ENCODE measurements around the gene STAG1.
"Not testable (repeated sequence)": the region's sequence is repeated elsewhere in the genome, so short reads cannot be mapped to it uniquely, and the experiment has no call there.

STAG1 gene

DNA sequence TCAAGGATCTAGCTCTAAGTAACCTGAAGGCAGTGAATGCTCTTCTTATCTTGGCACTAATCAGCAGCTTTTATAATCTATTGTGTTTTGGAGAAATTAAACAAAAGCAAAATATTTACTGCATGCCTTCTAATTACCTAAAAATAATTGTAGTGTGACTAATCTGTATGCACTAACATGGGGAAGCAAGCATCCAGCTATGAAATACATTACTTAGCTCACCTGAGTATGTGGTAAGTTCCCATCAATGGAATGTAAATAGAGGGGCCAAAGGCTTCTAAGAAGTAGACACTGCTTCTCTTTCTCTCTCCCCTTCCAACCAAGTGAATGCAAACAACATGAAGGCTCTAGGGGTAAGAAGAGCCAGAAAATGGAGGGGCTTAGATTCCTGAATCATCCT lies 165.6 kb downstream of the STAG1 start:
- DNase-seq (ENCODE audit: low read depth): no peak

DNA sequence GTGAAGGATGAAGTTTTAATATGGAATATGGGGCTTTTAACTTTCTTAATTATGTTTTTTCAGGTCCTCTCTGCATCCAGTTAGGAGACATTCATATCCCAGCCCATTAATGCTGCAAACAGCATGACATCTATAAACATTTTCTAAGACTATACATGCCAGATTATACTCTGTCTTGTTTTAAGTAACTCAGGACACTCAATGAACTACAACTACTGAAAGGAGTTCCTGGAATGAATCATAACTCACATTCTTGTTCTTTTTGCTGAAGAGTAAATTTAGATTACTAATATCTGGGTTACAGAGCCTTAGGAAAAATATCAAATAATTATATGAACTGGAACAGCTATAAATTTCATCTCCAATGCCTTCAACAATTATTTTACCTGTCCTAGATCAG lies 167.4 kb downstream of the STAG1 start:
- no peak for DNase-seq (ENCODE audit: low read depth)

DNA sequence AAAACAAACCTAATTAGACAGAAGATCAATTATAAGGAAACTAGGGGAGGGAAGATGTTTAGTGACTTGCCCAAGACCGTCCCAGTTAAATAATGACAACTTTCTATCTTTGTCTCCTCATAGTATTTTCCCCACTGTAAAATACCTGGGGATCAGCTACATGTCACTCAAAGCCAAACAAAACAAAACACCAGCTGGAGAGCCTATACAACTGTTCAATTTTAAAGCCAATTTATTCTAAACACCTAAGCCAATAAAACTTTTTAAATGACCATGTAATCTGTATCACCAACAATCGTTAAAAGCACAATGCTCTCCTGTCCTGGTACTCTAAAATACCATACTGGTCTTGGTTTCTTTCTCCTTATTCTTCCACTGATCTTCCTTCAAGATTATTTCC lies 168.4 kb downstream of the STAG1 start:
- no peak for DNase-seq (ENCODE audit: low read depth)

DNA sequence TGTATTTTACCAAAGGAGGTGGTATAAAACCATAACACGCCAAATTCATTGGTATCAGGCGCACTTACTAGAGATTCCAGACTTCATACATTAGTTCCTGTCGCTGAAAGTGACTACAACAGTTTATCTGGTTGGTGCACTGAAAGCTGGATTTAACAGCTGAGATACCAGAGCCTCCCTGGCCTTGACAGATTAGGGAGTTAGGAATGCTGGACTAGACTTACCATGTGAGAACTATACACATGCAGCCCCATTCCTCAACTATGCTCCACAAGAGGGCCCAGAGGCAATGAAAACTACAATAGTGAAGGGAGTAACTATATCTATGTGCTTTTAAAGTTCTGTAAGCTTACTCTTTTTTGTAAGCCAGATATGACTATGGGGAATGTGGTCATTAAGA lies 174.4 kb downstream of the STAG1 start:
- DNase-seq (ENCODE audit: low read depth): no peak

GRCh38 chr3:136576279-136577009 lies 175.7 kb downstream of the STAG1 start:
- DNase-seq (ENCODE audit: low read depth): no peak

DNA sequence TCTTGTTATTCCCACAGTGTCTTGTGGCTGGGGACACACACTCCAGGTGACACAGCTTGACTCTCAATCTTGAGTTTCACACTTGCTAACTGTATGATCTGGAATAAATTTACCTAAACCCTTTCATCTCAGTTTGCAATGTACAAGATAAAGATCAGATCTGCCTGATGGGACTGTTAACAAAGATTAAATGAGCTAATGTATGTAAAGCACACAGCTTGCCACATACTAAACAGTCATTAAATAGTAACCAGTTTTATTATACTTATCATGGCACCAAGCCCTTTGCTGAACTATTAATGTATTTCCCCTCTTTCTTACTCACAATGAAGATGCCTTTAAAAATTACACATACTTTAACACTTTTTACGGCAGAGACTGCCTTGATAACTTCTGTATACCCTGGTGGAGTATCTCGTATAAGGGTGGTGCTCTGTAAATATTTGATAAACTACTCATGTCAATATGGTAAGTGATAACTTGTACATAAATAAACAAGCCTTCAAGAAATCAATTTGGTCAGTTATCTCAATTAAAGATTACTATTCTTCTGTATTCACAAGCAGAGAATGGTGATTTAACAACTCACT lies 184.5 kb downstream of the STAG1 start:
- no peak for DNase-seq (ENCODE audit: low read depth)

DNA sequence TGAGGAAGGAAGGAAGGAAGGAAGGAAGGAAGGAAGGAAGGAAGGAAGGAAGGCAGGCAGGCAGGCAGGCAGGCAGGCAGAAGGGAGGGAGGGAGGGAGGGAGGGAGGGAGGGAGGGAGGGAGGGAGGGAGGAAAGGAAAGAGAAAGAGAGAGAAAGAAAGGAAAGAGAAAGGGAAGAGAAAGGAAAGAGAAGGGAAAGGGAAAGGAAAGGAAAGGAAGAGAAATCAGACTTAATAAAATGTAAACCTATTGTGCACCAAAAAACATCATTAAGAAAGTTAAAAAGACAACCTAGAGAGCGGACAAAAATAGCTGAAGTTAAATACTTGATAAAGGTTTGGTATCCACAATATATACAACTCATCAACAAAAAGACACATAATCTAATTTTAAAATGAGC lies 187.2 kb downstream of the STAG1 start:
- DNase-seq (ENCODE audit: low read depth): not testable (repeated sequence)

DNA sequence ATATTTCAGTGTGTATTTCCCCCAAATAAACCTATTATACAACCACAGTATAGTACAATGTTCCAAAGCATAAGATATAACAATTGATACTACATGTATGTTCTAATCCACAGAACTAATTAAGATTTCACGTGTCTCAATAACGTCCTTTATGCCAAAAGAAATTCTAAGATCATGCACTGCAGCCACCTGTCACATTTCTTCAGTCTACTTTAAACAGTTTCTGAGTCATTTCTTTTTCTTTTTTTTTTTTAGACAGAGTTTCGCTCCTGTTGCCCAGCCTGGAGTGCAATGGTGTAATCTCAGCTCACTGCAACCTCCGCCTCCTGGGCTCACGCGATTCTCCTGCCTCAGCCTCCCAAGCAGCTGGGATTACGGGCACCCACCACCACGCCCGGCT lies 190.2 kb downstream of the STAG1 start:
- no peak for DNase-seq (ENCODE audit: low read depth)

DNA sequence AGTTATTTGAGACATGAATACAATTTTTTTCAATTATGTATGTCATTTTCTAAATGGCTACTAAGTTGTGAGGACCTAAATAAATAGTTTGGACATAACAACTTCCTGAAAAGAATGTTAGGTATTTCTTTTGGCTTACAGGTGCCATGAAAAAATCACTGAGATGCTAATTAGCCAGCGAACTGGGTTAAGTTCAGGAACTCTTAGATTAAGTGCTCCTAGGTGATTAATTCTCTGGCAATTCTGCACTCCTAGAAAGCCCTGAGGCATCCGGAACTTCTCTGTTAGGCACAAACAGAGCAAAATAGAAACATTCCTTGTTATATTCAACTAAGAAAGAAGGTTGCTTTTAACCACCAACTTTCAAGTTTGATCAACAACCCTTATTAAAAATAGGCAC lies 192.3 kb downstream of the STAG1 start:
- no peak for DNase-seq (ENCODE audit: low read depth)

DNA sequence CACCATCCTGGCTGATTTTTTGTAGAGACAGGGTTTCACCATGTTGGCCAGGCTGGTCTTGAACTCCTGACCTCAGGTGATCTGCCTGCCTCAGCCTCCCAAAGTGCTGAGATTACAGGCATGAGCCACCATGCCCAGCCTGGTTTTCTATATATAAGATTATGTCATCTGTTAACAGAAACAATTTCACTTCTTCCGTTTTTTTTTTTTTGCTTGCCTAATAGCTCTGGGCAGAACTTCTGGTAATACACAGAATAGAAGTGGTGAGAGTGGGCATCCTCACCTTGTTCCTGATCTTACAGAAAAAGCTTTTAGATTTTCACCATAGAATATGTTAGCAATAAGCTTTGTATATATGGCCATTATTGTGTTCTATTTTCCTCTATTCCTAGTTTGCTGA lies 202.7 kb downstream of the STAG1 start:
- not testable (repeated sequence) for DNase-seq (ENCODE audit: low read depth)

DNA sequence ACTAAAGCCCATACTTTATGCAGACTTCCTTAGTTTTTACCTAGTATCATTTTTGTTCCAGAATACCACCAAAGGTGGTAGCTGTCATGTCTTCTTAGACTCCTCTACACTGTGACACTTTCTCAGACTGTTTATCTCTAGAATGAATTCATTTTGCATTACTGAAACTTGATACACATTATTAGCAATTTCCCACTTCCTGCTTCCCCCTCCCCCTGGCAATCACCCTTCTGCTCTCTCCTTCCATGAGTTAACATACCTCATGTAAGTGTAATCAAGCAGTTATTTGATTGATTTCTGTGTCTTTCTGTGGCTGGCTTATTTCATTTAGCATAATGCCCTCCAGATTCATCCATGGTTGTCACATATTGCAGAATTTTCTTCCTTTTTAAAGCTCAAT lies 204.9 kb downstream of the STAG1 start:
- DNase-seq (ENCODE audit: low read depth): no peak

DNA sequence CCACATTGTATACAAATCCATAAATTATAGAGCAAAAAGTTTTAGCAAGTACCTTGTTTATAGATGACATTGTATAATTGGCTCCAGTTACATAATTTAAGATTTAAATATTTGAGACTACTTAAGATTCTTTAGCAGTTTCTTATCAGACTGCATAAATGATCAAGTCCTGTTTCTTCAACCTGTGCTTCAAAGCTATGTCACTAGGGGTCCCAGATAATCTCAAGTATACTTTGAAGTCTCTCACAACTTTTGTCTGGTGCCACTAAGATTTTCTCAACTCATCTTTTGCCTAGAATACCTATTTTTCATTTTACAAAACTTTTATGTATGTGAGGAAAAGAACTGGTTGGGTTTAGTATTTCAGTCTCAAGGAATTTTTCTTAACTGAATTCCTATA lies 205.5 kb downstream of the STAG1 start:
- DNase-seq (ENCODE audit: low read depth): no peak

GRCh38 chr3:136545664-136546268 lies 206.4 kb downstream of the STAG1 start:
- DNase-seq (ENCODE audit: low read depth): no peak

DNA sequence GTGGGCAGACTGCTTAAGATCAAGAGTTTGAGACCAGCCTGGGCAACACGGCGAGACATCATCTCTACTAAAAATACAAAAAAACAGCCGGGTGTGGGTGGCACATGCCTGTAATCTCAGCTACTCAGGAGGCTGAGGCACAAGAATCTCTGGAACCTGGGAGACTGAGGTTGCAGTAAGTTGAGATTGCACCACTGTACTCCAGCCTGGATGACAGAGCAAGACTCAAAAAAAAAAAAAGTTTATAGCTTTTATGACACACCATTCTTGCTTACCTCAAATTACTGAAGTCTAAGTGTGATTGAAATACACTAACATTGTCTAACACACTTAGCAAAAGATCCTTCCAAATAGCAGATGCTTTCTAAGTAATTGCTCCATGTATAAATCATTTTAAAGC lies 207.6 kb downstream of the STAG1 start:
- no peak for DNase-seq (ENCODE audit: low read depth)

DNA sequence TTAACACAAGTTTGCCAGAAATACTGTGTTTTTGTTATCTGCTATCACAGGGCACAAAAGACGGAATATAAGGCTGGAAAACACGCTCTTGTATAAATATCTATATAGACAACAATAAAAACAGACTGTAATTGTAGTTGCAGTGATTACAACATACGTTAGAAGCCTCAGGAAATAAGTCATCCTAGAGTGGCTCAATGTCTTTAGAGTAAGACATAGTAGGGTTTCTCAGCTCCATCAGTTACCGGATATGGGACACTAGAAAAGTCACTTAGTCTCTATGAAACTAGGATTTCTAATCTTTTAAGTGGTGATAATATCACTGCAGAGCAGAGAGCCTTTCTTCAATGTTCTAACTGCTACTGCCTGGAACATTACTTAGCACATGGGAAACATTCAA lies 208.8 kb downstream of the STAG1 start:
- no peak for DNase-seq (ENCODE audit: low read depth)

- DNase-seq (ENCODE audit: low read depth): no peak
These were observed 216.3 kb downstream of the STAG1 start for GRCh38 chr3:136535906-136536305.

DNA sequence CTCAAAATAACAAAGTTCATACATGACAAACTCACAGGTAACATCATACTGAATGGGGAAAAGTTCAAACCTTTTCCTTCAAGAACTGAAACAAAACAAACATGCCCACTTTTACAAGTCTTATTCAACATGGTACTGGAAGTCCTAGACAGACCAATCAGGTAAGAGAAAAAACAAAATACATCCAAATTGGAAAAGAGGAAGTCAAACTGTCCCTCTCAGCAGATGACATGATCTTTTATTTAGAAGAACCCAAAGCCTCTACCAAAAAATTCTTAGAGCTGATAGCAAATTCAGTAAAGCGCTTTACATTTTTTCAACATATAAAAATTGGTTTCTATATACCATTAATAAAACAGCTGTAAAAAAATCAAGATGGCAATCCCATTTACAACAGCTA lies 219.4 kb downstream of the STAG1 start:
- no peak for DNase-seq (ENCODE audit: low read depth)

GRCh38 chr3:136518102-136518501 lies 234.1 kb downstream of the STAG1 start:
- DNase-seq (ENCODE audit: low read depth): no peak

- DNase-seq (ENCODE audit: low read depth): no peak
These were observed 235.5 kb downstream of the STAG1 start for GRCh38 chr3:136516656-136517055.

- DNase-seq (ENCODE audit: low read depth): no peak
These were observed 236.1 kb downstream of the STAG1 start for GRCh38 chr3:136516095-136516494.

DNA sequence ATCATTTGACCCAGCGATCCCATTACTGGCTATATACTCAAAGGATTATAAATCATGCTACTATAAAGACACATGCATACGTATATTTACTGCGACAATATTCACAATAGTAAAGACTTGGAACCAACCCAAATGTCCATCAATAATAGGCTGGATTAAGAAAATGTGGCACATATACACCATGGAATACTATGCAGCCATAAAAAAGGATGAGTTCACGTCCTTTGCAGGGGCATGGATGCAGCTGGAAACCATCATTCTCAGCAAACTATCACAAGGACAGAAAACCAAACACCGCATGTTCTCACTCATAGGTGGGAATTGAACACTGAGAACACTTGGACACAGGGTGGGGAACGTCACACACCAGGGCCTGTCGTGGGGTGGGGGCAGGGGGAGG lies 237.6 kb downstream of the STAG1 start:
- DNase-seq (ENCODE audit: low read depth): not testable (repeated sequence)

DNA sequence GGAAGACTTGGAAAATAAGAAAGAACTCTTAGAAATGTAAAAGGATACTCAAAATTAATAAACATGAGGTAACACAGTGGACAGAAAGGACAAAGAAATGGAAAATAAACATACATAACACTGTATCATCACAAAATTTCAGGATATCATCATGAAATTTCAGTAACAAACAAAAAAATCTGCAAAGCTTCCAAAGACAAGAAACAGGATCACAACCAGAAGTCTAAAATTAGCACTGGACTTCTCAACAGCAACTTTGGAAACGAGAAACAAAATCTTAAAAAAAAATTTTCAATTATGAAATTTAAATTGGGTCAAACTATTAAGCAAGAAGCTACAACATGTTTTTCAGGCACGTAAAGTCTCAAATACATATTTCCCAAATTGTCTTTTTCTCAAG lies 238.8 kb downstream of the STAG1 start:
- DNase-seq (ENCODE audit: low read depth): no peak

DNA sequence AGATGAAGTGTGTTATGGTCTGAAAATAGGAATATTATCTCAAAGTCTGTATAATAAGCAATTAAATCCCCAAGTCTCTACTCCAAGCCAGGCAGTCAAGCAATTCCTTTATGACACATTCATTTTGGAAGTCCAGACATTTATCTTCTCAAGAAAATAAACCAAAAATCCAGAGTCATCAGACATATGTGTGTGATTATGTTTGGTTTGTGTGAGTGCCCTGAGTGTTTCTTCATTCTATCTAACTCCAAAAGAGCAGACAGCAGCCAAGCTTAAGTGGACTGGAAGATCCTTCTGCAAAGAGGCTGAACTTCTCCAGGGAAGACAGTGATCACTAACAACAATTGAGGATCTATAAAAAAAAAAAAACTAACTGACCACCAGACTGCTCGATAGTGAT lies 239.8 kb downstream of the STAG1 start:
- DNase-seq (ENCODE audit: low read depth): no peak

DNA sequence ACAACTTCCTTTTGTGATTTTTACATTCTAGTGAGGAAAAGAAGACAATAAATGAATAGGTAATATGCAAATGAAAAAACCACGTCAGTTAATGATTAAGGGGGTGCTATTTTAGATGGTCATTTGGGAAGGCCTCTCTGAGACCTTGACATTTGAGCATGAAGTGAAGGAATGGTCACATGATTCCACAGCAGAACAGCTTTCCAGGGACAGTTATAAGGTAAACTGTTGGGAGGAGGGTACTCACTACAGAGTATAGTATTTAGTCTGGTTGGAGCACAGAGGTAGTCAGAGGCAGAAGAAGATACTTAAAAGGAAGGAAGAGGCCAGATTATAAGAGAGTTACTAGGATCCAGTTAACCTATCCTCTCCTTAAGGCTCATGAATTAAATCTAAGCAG lies 246.5 kb downstream of the STAG1 start:
- DNase-seq (ENCODE audit: low read depth): no peak

Measured in activated T-helper 9 cell treated with anti-CD3 and anti-CD28 coated beads, Interleukin-2, amount 50 U/mL, for 16 hours (primary cell).